Measurements from ENCODE around the gene BHLHE40. TPM values are rescaled to one million over a fixed set of nuclear protein-coding genes. Genes with fewer than 3 reads are reported as not detected.

Gene BHLHE40
- total and polyA plus RNA-seq, 2 of the 13 experiments (the other 11 are each of a cell fraction or from before 2014, with no cell fraction given), result 1.8 to 51.0 TPM

- no peak for TF ChIP-seq TIGD3 (CRISPR knock-in tag; IDR thresholded peaks at IDR 0.05; ENCODE audit: borderline replicate concordance)
- 0 out of 2 replicates have a peak, but pooled peaks have one; percentile 22 for TF ChIP-seq DZIP1 (CRISPR knock-in tag; IDR thresholded peaks at IDR 0.05)
- TF ChIP-seq ZNF275 (CRISPR knock-in tag; IDR thresholded peaks at IDR 0.05; ENCODE audit: borderline replicate concordance), result peak; percentile 97; the same call in 1 of the 2 replicates
- no peak for TF ChIP-seq SIN3B (IDR thresholded peaks at IDR 0.05; ENCODE audit: low read length)
- no peak for TF ChIP-seq ATAD3A (CRISPR knock-in tag; IDR thresholded peaks at IDR 0.05)
- peak; percentile 99 for TF ChIP-seq MEIS2 (CRISPR knock-in tag; IDR thresholded peaks at IDR 0.05)
- TF ChIP-seq ZNF850 (CRISPR knock-in tag; conservative IDR thresholded peaks at IDR 0.05), result peak; percentile 81; the same call in 1 of the 2 replicates
- peak; percentile 99 for TF ChIP-seq ZNF451 (CRISPR knock-in tag; IDR thresholded peaks at IDR 0.05)
- no peak for TF ChIP-seq ARNT (IDR thresholded peaks at IDR 0.05)
- TF ChIP-seq ZNF260 (CRISPR knock-in tag; IDR thresholded peaks at IDR 0.05; ENCODE audit: borderline replicate concordance, low read depth), result no peak
- peak; percentile 73; the same call in 1 of the 2 replicates for TF ChIP-seq PPARG (CRISPR knock-in tag; conservative IDR thresholded peaks at IDR 0.05)
- TF ChIP-seq SMYD3 (CRISPR knock-in tag; IDR thresholded peaks at IDR 0.05), result peak; percentile 85; the same call in 1 of the 2 replicates
- 0 out of 2 replicates have a peak, but pooled peaks have one; percentile 47 for TF ChIP-seq EED (CRISPR knock-in tag; IDR thresholded peaks at IDR 0.05)
- TF ChIP-seq ZFP36 (IDR thresholded peaks at IDR 0.05; ENCODE audit: borderline replicate concordance, low read depth, low read length, partially characterized antibody), result no peak
- TF ChIP-seq ZNF552 (CRISPR knock-in tag; IDR thresholded peaks at IDR 0.05; ENCODE audit: borderline replicate concordance), result peak; percentile 65; the same call in 1 of the 2 replicates
- no peak for TF ChIP-seq PBX2 (CRISPR knock-in tag; IDR thresholded peaks at IDR 0.05)
- peak; percentile 62; the same call in 1 of the 2 replicates for TF ChIP-seq IRX3 (CRISPR knock-in tag; IDR thresholded peaks at IDR 0.05; ENCODE audit: borderline replicate concordance, low read depth)
- TF ChIP-seq MED8 (CRISPR knock-in tag; IDR thresholded peaks at IDR 0.05; ENCODE audit: insufficient replicate concordance), result peak; percentile 100
- TF ChIP-seq HNRNPK (IDR thresholded peaks at IDR 0.05; ENCODE audit: low read depth, low read length, poor library complexity, severe bottlenecking), result peak; percentile 97
- TF ChIP-seq ZNF570 (CRISPR knock-in tag; IDR thresholded peaks at IDR 0.05; ENCODE audit: borderline replicate concordance), result no peak
- TF ChIP-seq ZNF644 (CRISPR knock-in tag; IDR thresholded peaks at IDR 0.05; ENCODE audit: low read depth), result 0 out of 2 replicates have a peak, but pooled peaks have one; percentile 39
- TF ChIP-seq POLR2AphosphoS2 (IDR thresholded peaks at IDR 0.05; ENCODE audit: low read depth, low read length), result no peak
- peak; percentile 34 for TF ChIP-seq AGO2 (optimal IDR thresholded peaks at IDR 0.05; ENCODE audit: low read depth, low read length)
- peak; percentile 98 for TF ChIP-seq ZMYM3 (CRISPR knock-in tag; IDR thresholded peaks at IDR 0.05)
Measured at GRCh38 chr3:4986782-4987537, 7.7 kb downstream of the BHLHE40 start (continued).
